ENCODE data around the gene DNAAF1.

DNAAF1 gene

DNA sequence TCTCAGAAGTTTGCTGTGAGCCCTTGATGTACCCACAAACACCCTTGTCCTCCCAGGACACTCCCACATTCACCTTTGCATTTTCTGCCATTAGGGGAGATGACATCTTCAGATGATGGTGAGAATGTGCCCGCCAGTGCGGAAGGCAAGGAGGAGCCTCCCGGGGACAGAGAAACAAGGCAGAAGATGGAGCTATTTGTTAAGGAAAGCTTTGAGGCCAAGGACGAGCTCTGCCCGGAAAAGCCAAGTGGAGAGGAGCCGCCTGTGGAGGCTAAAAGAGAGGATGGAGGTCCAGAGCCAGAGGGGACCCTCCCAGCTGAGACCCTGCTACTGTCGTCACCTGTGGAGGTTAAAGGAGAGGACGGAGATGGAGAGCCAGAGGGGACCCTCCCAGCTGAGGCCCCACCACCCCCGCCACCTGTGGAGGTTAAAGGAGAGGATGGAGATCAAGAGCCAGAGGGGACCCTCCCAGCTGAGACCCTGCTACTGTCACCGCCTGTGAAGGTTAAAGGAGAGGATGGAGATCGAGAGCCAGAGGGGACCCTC lies 24.7 kb downstream of the DNAAF1 start:
- no peak for DNase-seq (ENCODE audit: low read depth)
- TF ChIP-seq, protein P1, sequence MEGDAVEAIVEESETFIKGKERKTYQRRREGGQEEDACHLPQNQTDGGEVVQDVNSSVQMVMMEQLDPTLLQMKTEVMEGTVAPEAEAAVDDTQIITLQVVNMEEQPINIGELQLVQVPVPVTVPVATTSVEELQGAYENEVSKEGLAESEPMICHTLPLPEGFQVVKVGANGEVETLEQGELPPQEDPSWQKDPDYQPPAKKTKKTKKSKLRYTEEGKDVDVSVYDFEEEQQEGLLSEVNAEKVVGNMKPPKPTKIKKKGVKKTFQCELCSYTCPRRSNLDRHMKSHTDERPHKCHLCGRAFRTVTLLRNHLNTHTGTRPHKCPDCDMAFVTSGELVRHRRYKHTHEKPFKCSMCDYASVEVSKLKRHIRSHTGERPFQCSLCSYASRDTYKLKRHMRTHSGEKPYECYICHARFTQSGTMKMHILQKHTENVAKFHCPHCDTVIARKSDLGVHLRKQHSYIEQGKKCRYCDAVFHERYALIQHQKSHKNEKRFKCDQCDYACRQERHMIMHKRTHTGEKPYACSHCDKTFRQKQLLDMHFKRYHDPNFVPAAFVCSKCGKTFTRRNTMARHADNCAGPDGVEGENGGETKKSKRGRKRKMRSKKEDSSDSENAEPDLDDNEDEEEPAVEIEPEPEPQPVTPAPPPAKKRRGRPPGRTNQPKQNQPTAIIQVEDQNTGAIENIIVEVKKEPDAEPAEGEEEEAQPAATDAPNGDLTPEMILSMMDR (IDR thresholded peaks at IDR 0.05; ENCODE audit: control insufficient read depth, insufficient read depth, low read depth, low read length, missing control alignments) = no peak
- no peak overlapping the region for H3K4me3 ChIP-seq (ENCODE audit: control insufficient read depth, low read depth, low read length)

DNA sequence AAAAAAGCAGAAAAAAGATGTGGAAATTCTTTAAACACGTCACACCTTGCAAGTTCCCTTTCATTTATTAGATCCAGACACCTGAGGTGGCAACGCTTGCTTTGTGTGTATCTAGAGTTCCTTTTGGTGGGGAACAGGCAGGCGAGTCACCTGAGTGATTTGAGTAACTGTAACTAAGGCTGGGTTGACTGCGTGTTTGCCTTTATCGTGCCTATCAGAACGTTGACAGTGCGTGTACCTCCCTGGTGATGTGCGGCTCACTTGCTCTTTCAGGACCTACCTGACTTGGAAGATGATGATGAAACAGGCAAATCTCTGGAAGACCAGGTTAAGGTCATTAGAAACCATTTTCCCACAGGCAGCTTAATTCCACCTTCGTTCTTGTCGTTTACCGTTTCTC lies 29.3 kb downstream of the DNAAF1 start:
- TF ChIP-seq, protein P1 (IDR thresholded peaks at IDR 0.05; ENCODE audit: control insufficient read depth, insufficient read depth, low read depth, low read length, missing control alignments) = no peak
- DNase-seq (ENCODE audit: low read depth) = no peak
- no peak overlapping the region for H3K4me3 ChIP-seq (ENCODE audit: control insufficient read depth, low read depth, low read length)

DNA sequence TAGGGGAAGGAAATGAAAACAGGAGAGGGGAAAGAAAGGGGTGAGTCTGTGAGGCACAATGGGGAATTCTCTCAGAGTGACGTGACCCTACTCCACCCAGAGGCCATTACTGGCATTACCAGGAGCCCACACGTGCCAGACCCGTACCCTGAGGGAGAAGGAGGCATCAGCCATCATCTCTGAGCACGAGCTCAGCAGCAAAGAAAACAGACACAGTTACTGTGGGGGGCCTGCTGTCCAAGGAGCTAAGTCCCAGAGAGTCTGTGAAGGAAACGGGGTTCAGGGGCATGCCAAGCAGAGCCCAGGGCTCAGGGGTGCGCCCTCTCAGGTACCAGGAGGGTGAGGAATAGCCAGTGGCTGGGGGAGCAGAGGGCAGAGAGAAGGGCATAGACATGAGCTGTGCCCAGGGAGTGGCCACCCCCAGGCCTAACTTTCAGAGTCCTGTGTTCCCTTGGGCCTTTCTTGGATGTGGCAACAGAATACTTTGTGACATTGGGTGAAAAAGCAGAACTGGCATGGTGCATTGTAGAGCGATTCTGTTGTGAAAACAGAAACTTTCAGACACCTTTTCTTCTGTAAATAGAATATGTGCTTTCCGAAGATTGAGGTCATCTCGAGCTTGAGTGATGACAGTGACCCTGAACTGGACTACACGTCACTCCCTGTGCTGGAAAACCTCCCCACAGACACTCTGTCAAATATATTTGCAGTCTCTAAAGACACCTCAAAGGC lies 30.4 kb downstream of the DNAAF1 start:
- DNase-seq (ENCODE audit: low read depth) = no peak
- no peak overlapping the region for H3K4me3 ChIP-seq (ENCODE audit: control insufficient read depth, low read depth, low read length)
- TF ChIP-seq, protein P1 (IDR thresholded peaks at IDR 0.05; ENCODE audit: control insufficient read depth, insufficient read depth, low read depth, low read length, missing control alignments) = peak; percentile 67

DNA sequence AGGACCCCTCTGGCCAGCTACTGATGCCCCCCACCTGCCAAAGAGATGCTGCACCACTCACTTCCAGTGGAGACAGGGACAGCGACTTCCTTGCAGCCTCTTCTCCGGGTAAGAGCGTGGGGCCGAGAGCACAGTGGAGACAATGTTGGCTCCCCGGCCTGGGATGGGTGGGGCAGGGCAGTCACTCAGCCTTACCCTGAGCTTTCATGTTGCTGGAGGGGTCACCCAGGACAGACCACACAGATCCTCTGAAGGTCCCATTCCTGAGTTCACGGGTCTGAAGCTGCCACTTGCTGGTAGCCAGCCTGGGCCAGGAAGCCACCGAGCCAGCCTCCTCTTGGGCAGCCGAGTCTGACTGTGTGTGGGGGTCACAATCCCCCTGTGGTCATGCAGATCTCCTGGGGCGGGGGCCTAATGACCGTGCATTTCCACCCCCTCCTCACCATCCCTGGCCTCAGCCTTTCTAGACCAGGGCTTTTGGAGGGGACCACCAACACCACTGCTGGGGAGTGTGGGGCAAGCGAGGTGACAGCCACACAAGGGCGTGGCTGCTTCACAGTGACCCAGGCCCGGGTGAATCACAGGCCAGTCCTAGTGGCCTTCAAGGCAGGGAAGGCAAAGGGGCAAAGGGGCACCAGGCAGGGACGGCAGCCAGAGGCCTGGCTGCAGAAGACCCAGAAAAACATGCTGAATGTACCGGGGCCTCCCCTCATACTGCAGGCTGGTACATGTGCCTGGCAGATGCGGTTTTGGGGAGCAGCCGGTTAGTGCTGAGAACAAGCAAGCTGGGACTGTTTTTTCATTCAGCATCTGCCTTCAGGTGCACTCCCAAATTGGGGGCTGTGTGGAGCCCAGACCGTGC lies 31.3 kb downstream of the DNAAF1 start:
- TF ChIP-seq, protein P1 (IDR thresholded peaks at IDR 0.05; ENCODE audit: control insufficient read depth, insufficient read depth, low read depth, low read length, missing control alignments) = no peak
- no peak overlapping the region for H3K4me3 ChIP-seq (ENCODE audit: control insufficient read depth, low read depth, low read length)
- DNase-seq (ENCODE audit: low read depth) = no peak

DNA sequence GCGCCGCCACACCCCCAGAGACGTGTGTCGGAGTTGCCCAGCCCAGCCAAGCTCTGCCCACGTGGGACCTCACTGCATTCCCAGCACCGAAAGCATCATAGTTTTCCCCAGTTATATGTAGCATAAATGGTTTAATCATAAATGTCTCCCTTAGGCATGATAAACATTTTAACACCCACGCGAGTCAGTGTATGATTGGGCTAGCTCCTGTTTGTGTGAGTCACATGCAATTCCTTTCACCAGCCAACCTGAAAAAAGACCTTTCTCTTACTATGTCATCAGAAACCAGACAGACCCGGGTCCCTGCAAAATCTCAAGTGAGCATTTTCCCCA lies 32.6 kb downstream of the DNAAF1 start:
- TF ChIP-seq, protein P1 (IDR thresholded peaks at IDR 0.05; ENCODE audit: control insufficient read depth, insufficient read depth, low read depth, low read length, missing control alignments) = no peak
- DNase-seq (ENCODE audit: low read depth) = peak; percentile 7
- H3K4me3 ChIP-seq (ENCODE audit: control insufficient read depth, low read depth, low read length) = no peak overlapping the region

DNA sequence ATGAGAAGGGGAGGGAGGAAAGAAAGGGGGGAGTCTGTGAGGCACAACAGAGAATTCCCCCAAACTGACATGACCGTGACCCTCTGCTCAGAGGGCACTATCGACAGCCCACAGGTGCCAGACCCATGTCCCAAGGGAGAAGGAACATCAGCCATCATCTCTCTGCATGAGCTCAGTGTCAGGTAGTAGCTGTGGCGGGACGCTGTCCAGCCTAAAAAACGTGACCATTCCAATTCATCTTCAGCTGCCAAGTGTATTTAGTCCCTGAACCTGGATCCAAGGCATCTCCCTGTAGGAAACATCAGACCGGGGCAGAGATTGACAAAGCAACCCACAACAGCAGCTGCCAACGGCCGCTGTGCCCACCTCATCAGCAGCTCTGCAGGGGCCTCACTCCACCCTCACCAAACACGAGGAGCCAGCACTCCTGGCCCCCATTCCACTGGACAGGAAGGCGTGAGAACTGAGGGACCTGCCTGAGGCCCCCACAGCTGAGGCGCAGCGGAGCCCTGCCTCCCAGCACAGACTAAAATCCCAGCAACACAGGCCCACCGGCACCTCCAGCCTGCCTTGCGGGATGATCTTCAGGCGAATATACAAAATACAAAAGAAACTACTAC lies 33.1 kb downstream of the DNAAF1 start:
- DNase-seq (ENCODE audit: low read depth) = no peak
- TF ChIP-seq, protein P1 (IDR thresholded peaks at IDR 0.05; ENCODE audit: control insufficient read depth, insufficient read depth, low read depth, low read length, missing control alignments) = no peak
- no peak overlapping the region for H3K4me3 ChIP-seq (ENCODE audit: control insufficient read depth, low read depth, low read length)
